Hindlimb muscle (tissue), 1 donor: ENCODE results near the gene IGFN1. TPM values are rescaled to one million over a fixed set of nuclear protein-coding genes. Genes with fewer than 3 reads are reported as not detected.

Source experiments
- DNase-seq: peaks from one replicate; pipeline ENCODE4 v3.0.0-alpha.2; 2013
- polyA plus RNA-seq: library from polyadenylated mRNA; unstranded; fragments of 120-200 nt; gene quantifications from one replicate; pipeline ENCODE4 v1.2.1, GENCODE V29; 2013; ENCODE audit not compliant: insufficient read length

The IGFN1 gene
- polyA plus RNA-seq, 1 donor = 2.6 TPM

- no peak for DNase-seq
Observed at GRCh38 chr1:201266774-201267173, 76.2 kb downstream of the IGFN1 start.

- DNase-seq = no peak
Observed at GRCh38 chr1:201267481-201268229, 77.0 kb downstream of the IGFN1 start.

GRCh38 chr1:201268604-201269151, 78.1 kb downstream of the IGFN1 start:
- DNase-seq = peak; percentile 71

GRCh38 chr1:201269281-201269680, 78.7 kb downstream of the IGFN1 start:
- DNase-seq = no peak

GRCh38 chr1:201269900-201270410, 79.3 kb downstream of the IGFN1 start:
- DNase-seq = no peak

- DNase-seq = no peak
Observed at GRCh38 chr1:201270616-201271390, 80.2 kb downstream of the IGFN1 start.

- DNase-seq = no peak
Observed at GRCh38 chr1:201272799-201273198, 82.2 kb downstream of the IGFN1 start.

- DNase-seq = no peak
Observed at GRCh38 chr1:201274616-201275252, 84.1 kb downstream of the IGFN1 start.

GRCh38 chr1:201275253-201275666, 84.6 kb downstream of the IGFN1 start:
- DNase-seq = no peak

- DNase-seq = no peak
Observed at GRCh38 chr1:201276891-201277290, 86.3 kb downstream of the IGFN1 start.

GRCh38 chr1:201277441-201277840, 86.8 kb downstream of the IGFN1 start:
- DNase-seq = no peak

Other genes starting within 250 kb of the IGFN1 start
- gene KIF21B, start 167.1 kb upstream of the IGFN1 start, polyA plus RNA-seq = 1.1 TPM
- gene CACNA1S, start 78.4 kb upstream of the IGFN1 start, polyA plus RNA-seq = 66.3 TPM
- 0.70 TPM for gene ASCL5, start 63.6 kb upstream of the IGFN1 start, polyA plus RNA-seq
- gene TMEM9, start 36.4 kb upstream of the IGFN1 start, polyA plus RNA-seq = 62.2 TPM
- gene PKP1, start 92.7 kb downstream of the IGFN1 start, polyA plus RNA-seq = 11.1 TPM
- gene TNNT2, start 186.9 kb downstream of the IGFN1 start, polyA plus RNA-seq = 1,245 TPM
- gene LAD1, start 208.5 kb downstream of the IGFN1 start, polyA plus RNA-seq = 17.8 TPM
- 1,789 TPM for gene TNNI1, start 230.9 kb downstream of the IGFN1 start, polyA plus RNA-seq